GM18498 (cell line): ENCODE measurements around the gene WDR82.

Experiments used
- ATAC-seq: cut with Tn5 transposase; IDR thresholded peaks from one replicate; pipeline ENCODE4 v1.9.1; 2021; ENCODE audit warnings: mild to moderate bottlenecking, moderate library complexity; ENCODE audit not compliant: unreplicated experiment

Gene WDR82

DNA sequence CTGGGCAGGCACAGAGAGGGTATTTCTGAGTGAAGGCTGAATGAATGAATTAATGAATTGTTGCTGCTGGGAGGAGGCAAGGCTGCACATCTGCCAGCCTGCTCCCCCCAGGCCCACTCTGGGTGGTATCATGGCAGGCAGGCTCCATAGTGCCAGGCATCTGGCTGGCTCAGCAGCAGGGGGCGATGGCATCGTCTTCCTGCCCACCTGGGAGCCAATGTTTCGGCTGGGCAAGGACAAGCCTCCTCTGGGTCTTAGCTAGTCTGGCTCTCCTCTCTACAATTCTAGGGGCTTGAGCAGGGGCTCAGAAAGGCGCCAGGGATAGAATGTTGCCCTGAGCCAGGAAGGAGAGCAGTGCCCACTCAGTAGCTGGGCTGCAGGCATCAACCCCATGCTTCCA is 51.3 kb downstream of the WDR82 start:
- ATAC-seq: no peak

GRCh38 chr3:52226229-52226817 is 52.1 kb downstream of the WDR82 start:
- peak; percentile 17 for ATAC-seq

DNA sequence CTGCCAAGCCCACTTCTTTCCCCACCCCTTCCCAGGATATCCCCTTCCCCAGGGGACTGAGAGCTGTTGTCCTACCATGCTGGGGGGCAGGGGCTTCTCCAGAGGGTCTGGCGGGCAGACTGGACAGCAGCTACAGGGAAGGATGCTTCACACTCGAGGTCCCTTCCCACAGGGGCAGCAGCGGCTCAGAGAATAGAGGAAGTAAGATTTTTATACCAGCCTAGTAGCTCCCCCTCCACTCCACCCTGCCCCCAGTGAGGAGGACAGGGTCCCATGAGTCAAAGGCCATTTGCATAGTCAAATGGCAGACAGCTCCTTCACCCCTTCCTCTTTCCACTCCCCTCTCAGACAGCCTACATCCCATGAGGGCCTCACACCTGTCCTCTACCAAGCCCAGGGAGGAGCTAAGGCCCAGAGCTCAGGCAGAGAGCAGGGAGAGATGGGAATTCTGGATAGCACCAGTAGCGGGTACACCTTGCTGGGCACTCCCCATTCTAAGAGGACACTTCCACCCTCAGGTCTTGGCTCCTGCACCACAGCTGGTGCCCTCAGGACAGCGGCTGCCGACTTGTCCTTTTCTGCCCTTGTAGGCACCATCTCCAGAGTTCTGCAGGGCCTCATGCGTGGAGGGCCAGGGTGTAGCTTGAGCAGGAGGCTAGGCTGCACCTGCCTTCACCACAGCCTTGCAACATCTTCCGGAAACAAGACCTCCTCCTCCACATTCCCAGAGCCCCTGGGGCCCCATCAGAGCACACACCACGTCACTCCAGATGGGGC is 52.8 kb downstream of the WDR82 start, which contains the start of gene TLR9:
TSS of gene TLR9 (minus strand) at position 194 of the 777 bp plus-strand sequence. CDS start at position 78, 116 bp downstream.
- peak; percentile 82 for ATAC-seq

- no peak for ATAC-seq
Measured at GRCh38 chr3:52223449-52224408, 54.7 kb downstream of the WDR82 start.

DNA sequence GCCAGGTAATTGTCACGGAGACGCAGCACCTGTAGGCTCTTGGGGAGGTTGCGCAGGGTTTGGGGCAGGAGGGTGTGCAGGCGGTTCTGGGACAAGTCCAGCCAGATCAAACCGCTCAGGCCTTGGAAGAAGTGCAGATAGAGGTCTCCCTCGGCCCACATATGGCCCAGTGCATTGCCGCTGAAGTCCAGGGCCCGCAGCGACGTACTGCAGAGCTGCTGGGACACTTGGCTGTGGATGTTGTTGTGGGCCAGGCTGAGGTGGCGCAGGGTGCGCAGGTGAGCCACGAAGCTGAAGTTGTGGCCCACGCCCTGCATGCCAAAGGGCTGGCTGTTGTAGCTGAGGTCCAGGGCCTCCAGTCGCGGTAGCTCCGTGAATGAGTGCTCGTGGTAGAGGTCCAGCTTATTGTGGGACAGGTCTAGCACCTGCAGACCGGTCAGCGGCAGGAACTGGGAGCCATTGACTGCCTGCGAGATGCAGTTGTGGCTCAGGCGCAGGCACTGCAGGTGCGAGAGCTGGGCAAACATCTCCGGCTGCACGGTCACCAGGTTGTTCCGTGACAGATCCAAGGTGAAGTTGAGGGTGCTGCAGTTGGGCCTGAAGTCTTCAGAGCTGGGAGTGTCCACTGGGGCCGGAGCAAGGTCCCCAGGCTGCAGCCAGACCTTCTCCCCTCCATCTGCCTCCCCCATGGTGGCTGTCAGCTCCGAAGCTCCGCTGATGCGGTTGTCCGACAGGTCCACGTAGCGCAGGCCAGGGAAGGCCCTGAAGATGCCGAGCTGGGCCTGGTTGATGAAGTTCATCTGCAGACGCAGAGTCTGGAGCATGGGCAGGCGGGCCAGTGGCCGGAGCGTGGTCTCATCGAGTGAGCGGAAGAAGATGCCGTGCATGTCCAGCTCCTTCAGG is 55.9 kb downstream of the WDR82 start:
- ATAC-seq: no peak

DNA sequence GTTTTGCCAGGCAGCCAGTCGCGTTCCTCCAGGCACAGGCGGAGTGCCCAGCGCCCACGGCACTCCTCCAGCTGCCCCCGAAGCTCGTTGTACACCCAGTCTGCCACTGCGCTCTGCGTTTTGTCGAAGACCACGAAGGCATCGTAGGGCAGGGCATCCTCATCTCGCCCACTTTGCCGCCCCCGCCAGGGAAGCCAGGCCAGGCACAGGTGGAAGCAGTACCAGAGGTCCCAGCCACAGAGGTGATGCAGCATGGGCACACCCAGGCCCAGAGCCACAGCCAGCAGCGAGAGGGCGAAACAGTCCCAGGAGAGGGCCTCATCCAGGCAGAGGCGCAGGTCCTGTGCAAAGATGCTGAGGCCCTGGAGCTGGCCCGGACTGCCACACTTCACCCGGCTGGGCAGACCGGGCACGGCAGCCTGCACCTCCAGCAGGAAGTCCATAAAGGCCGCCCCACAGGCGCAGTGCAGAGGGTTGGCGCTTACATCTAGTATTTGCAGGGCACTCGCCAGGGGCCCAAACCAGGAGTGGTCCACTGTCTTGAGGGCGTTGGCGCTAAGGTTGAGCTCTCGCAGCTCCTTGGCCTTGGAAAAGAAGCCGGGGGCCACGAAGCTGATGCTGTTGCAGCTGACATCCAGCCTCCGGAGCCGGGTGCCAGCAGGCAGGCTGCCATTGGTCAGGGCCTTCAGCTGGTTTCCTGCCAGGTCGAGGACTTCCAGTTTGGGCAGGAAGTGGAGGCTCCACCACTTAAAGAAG is 56.7 kb downstream of the WDR82 start:
- no peak for ATAC-seq

GRCh38 chr3:52221141-52221562 is 57.3 kb downstream of the WDR82 start:
- ATAC-seq: no peak

- ATAC-seq: no peak
Measured at GRCh38 chr3:52220380-52221026, 57.9 kb downstream of the WDR82 start.

GRCh38 chr3:52218937-52219650 is 59.4 kb downstream of the WDR82 start:
- no peak for ATAC-seq

DNA sequence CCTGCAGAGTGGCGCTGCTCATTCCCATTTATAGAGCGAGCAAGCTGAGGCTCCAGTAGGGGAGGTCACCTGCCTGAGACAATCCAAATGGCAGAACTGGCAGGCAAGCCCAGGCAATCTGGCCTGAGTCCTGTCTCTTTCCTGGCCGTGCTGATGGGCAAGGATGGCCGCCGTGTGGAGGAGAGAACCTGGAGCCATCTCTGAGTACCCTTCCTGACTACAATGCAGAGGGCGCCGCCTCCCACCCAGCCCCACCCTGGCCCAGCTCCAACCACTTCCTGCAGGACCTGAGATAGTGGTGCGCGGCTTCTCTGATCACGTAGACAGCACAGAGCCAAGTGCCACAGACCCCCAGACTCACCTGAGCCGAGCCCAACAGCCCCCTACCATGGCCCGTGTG is 60.0 kb downstream of the WDR82 start:
- no peak for ATAC-seq

- ATAC-seq: no peak
Measured at GRCh38 chr3:52218026-52218425, 60.4 kb downstream of the WDR82 start.

GRCh38 chr3:52217409-52217805 is 61.0 kb downstream of the WDR82 start:
- ATAC-seq: no peak

DNA sequence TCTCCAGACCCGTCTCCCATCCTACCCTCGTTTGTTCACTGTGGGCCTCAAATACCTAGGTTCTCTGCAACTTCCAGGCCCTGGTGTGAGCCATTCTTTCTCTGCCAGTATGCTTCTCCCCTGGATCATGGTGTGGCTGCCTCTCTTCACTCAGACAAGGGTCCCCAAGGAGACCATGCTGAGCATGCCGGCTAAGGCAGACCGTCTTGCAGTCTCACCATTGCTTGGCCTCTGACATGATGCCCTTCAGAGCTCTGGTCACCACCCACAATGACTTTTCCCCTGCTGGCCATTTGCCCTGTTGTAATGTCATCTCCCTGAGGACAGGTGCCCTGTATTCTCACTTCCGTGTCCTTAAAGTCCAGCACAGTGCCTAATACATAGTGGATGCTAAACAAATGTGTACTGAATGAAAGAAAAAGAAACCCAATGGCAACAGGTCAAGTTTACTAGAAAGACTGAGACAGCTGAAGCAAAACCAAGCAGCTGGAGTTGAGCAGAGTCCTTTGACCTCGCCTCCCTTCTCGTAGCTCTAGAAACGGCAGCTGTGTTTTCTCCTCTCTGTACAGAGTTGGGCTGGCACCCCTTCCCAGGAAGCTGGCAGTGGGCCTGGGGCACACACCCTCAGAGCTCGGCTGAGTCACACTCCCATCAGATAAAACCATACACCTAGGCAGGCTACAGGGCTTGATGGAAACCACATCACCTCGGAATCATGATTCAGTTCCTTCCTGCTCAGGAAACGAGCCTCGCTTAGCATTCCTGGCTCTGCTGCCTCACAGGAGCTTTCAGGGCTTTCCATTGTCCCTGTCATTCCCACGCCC is 61.7 kb downstream of the WDR82 start:
- no peak for ATAC-seq

DNA sequence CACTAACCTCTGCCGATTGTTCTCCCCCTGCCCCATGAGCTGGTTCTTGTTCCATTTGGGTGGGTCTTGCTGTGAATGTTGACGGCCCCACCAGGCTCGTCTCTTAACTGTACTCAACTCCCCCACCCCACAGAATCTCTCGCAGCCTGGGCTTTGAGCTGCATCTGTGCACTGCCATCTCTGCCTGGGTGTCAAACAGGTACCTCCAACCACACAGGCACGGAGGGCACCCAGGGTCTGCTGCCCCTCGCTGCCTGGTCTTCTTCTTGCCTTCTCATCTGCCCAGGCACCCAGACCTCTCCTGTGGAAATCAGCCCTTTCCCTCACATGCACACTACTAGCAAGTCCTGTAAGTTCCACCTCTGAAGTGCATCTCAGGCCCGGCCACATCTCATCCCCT is 63.1 kb downstream of the WDR82 start:
- ATAC-seq: no peak

DNA sequence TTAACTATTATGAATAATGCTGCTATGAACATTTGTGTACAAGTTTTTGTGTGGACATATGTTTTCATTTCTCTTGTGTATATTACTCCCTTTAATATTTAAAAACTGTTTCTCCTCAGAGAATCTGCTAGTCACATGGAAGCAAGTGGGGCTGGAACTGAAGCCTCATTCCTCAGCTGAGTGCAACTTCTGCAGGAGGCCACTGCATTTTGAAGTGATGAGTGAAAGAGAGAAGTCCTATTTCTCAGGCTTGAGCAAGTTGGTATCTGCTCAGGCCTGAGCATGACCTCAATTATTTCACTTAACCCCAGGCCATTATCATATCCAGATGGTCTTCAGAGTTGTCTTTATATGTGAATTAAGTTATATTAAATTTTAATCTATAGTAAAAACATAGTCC is 64.5 kb downstream of the WDR82 start:
- ATAC-seq: no peak

GRCh38 chr3:52213005-52213404 is 65.4 kb downstream of the WDR82 start:
- no peak for ATAC-seq

- no peak for ATAC-seq
Measured at GRCh38 chr3:52211268-52211891, 67.1 kb downstream of the WDR82 start.
